Stimulated activated CD8-positive, alpha-beta memory T cell treated with anti-CD3 and anti-CD28 coated beads, Interleukin-4, amount 100 ng/mL, for 24 hours (primary cell): ENCODE results near the gene HOXC10.

ENCODE experiments used
- DNase-seq: peaks from one replicate; pipeline ENCODE4 v3.0.0-alpha.2; 2020; ENCODE audit warnings: low read depth

Gene HOXC10

GRCh38 chr12:53977596-53978445, 7.1 kb upstream of the HOXC10 start:
- no peak for DNase-seq

- no peak for DNase-seq
Observed at GRCh38 chr12:53978477-53979356, 6.2 kb upstream of the HOXC10 start.

GRCh38 chr12:53980104-53980801, 4.7 kb upstream of the HOXC10 start:
- no peak for DNase-seq

GRCh38 chr12:53980802-53981496, 4.0 kb upstream of the HOXC10 start:
- no peak for DNase-seq

- DNase-seq: no peak
Observed at GRCh38 chr12:53981634-53982565, 3.0 kb upstream of the HOXC10 start.

- no peak for DNase-seq
Observed at GRCh38 chr12:53982648-53983567, 2.0 kb upstream of the HOXC10 start.

- no peak for DNase-seq
Observed at GRCh38 chr12:53983568-53983949, 1.4 kb upstream of the HOXC10 start.

- DNase-seq: no peak
Observed at GRCh38 chr12:53983950-53984572, 885 bp upstream of the HOXC10 start.

- DNase-seq: no peak
Observed at GRCh38 chr12:53985692-53985993, 697 bp downstream of the HOXC10 start.

- no peak for DNase-seq
Observed at GRCh38 chr12:53985994-53986685, 1.2 kb downstream of the HOXC10 start.

GRCh38 chr12:53986686-53987483, 1.9 kb downstream of the HOXC10 start:
- DNase-seq: no peak

- DNase-seq: no peak
Observed at GRCh38 chr12:53987787-53988230, 2.9 kb downstream of the HOXC10 start.

GRCh38 chr12:53988541-53989226, 3.7 kb downstream of the HOXC10 start:
- no peak for DNase-seq

GRCh38 chr12:53989227-53990113, 4.5 kb downstream of the HOXC10 start:
- no peak for DNase-seq

GRCh38 chr12:53990311-53991076, 5.5 kb downstream of the HOXC10 start:
- no peak for DNase-seq
